ENCODE results near the gene PEAK1.

GRCh38 chr15:77282333-77282732 is 137.6 kb downstream of the PEAK1 start:
- TF ChIP-seq POLR2AphosphoS5 (IDR thresholded peaks at IDR 0.05) = peak in 1 of 3 donors; percentile 50
- TF ChIP-seq CTCF (IDR thresholded peaks at IDR 0.05) = no peak
- no peak for TF ChIP-seq POLR2A (IDR thresholded peaks at IDR 0.05)
- TF ChIP-seq EP300 (IDR thresholded peaks at IDR 0.05; ENCODE audit: low read depth) = no peak
